SJCRH30 (cell line): ENCODE measurements around the gene LMNB1. TPM values are rescaled to one million over a fixed set of nuclear protein-coding genes. Genes with fewer than 3 reads are reported as not detected.
A peak's percentile ranks its signal among the peaks of the same experiment; 100 is the strongest.
"Not testable (repeated sequence)": the region's sequence is repeated elsewhere in the genome, so short reads cannot be mapped to it uniquely, and the experiment has no call there.

Source experiments
- DNase-seq, 2 experiments: peaks; one replicate each; pipeline ENCODE4 v3.0.0-alpha.2; 2015 to 2020
- H3K27ac ChIP-seq: fragments of 250-450 bp; sonication (Bioruptor Pico); 2 replicates; pipeline ENCODE4 v1.5.1; 2020; ENCODE audit warnings: mild to moderate bottlenecking, moderate library complexity
- H3K27me3 ChIP-seq: fragments of 250-450 bp; sonication (Bioruptor Pico); 2 replicates; pipeline ENCODE4 v1.5.1; 2020; ENCODE audit warnings: mild to moderate bottlenecking, moderate library complexity
- H3K36me3 ChIP-seq: fragments of 250-450 bp; sonication (Bioruptor Pico); 2 replicates; pipeline ENCODE4 v1.5.1; 2020; ENCODE audit warnings: mild to moderate bottlenecking, moderate library complexity
- H3K4me1 ChIP-seq: fragments of 250-450 bp; sonication (Bioruptor Pico); 2 replicates; pipeline ENCODE4 v1.5.1; 2020; ENCODE audit warnings: mild to moderate bottlenecking, moderate library complexity
- H3K4me3 ChIP-seq: fragments of 250-450 bp; sonication (Bioruptor Pico); 2 replicates; pipeline ENCODE4 v1.5.1; 2020; ENCODE audit warnings: mild to moderate bottlenecking, moderate library complexity
- H3K9me3 ChIP-seq: fragments of 250-450 bp; sonication (Bioruptor Pico); replicated peaks from 2 replicates; pipeline ENCODE4 v1.5.1; 2020; ENCODE audit warnings: mild to moderate bottlenecking, moderate library complexity
- total RNA-seq: library from RNA; depleted of rRNA; stranded (reverse); fragments of >200 nt; shearing (Covaris generic); gene quantifications from 2 replicates; pipeline ENCODE4 v1.2.3, GENCODE V29; 2014; rRNA removed

The LMNB1 gene
- total RNA-seq: 255 and 259 TPM in 2 replicates

GRCh38 chr5:126776499-126777256, at the start of gene LMNB1:
TSS of gene LMNB1 (plus strand) at chr5:126777136. CDS start at chr5:126777509, 373 bp downstream.
- Histone ChIP-seq H3K36me3 (peaks cover 13% of the 10 kb centered on the region), H3K4me3 (peak within 1 kb of the TSS; percentile 97), H3K27ac (peak within 1 kb of the TSS; percentile 95), H3K9me3 (no peaks in the 10 kb centered on the region), H3K4me1 (no peaks in the 10 kb centered on the region), H3K27me3 (no peaks in the 10 kb centered on the region)
- DNase-seq: peak; percentile 98

GRCh38 chr5:126732716-126733115, 44.2 kb upstream of the LMNB1 start:
- Histone ChIP-seq H3K27me3 (no peaks in the 10 kb centered on the region), H3K4me3 (no peak overlapping the region), H3K9me3 (no peaks in the 10 kb centered on the region), H3K4me1 (peaks cover 13% of the 10 kb centered on the region), H3K36me3 (no peaks in the 10 kb centered on the region), H3K27ac (peak overlapping the region; percentile 34; the same call in 1 of the 2 replicates)
- peak; percentile 51 to 64 for DNase-seq

GRCh38 chr5:126734573-126734972, 42.4 kb upstream of the LMNB1 start:
- not testable (repeated sequence) for DNase-seq, H3K36me3 ChIP-seq, H3K4me3 ChIP-seq, H3K27me3 ChIP-seq, H3K27ac ChIP-seq, H3K9me3 ChIP-seq
- H3K4me1 ChIP-seq: peaks cover 13% of the 10 kb centered on the region

- Histone ChIP-seq H3K27me3 (no peaks in the 10 kb centered on the region), H3K4me3 (no peak overlapping the region), H3K9me3 (no peaks in the 10 kb centered on the region), H3K4me1 (peaks cover 13% of the 10 kb centered on the region), H3K36me3 (no peaks in the 10 kb centered on the region), H3K27ac (no peak overlapping the region)
- no peak for DNase-seq
These were observed 40.8 kb upstream of the LMNB1 start for GRCh38 chr5:126736141-126736540.

- DNase-seq: no peak
- Histone ChIP-seq H3K9me3 (no peaks in the 10 kb centered on the region), H3K36me3 (no peaks in the 10 kb centered on the region), H3K4me1 (peaks cover 10% of the 10 kb centered on the region; the same call in 1 of the 2 replicates), H3K4me3 (no peak overlapping the region), H3K27me3 (no peaks in the 10 kb centered on the region), H3K27ac (no peak overlapping the region)
These were observed 35.6 kb upstream of the LMNB1 start for GRCh38 chr5:126741361-126741760.

- no peaks in the 10 kb centered on the region for H3K9me3 ChIP-seq
- no peaks in the 10 kb centered on the region for H3K27me3 ChIP-seq
- H3K4me3 ChIP-seq: no peak overlapping the region
- H3K36me3 ChIP-seq: no peaks in the 10 kb centered on the region
- DNase-seq: no peak
- H3K27ac ChIP-seq: no peak overlapping the region
- H3K4me1 ChIP-seq: peaks cover 10% of the 10 kb centered on the region; the same call in 1 of the 2 replicates
These were observed 34.5 kb upstream of the LMNB1 start for GRCh38 chr5:126742425-126742824.

- no peak overlapping the region for H3K4me3 ChIP-seq
- no peaks in the 10 kb centered on the region for H3K36me3 ChIP-seq
- peaks cover 10% of the 10 kb centered on the region; the same call in 1 of the 2 replicates for H3K4me1 ChIP-seq
- no peak overlapping the region for H3K27ac ChIP-seq
- H3K27me3 ChIP-seq: no peaks in the 10 kb centered on the region
- H3K9me3 ChIP-seq: no peaks in the 10 kb centered on the region
- no peak for DNase-seq
These were observed 32.1 kb upstream of the LMNB1 start for GRCh38 chr5:126744836-126745235.

- no peaks in the 10 kb centered on the region for H3K27me3 ChIP-seq
- H3K27ac ChIP-seq: no peak overlapping the region
- no peaks in the 10 kb centered on the region for H3K9me3 ChIP-seq
- no peaks in the 10 kb centered on the region for H3K36me3 ChIP-seq
- H3K4me3 ChIP-seq: no peak overlapping the region
- DNase-seq: peak; percentile 12 to 34
- peaks cover 10% of the 10 kb centered on the region; the same call in 1 of the 2 replicates for H3K4me1 ChIP-seq
These were observed 31.5 kb upstream of the LMNB1 start for GRCh38 chr5:126745259-126745992.

GRCh38 chr5:126746290-126746689, 30.6 kb upstream of the LMNB1 start:
- H3K27ac ChIP-seq: no peak overlapping the region
- H3K4me1 ChIP-seq: peaks cover 10% of the 10 kb centered on the region; the same call in 1 of the 2 replicates
- H3K36me3 ChIP-seq: no peaks in the 10 kb centered on the region
- no peak overlapping the region for H3K4me3 ChIP-seq
- H3K27me3 ChIP-seq: no peaks in the 10 kb centered on the region
- DNase-seq: no peak
- H3K9me3 ChIP-seq: no peaks in the 10 kb centered on the region

- H3K36me3 ChIP-seq: no peaks in the 10 kb centered on the region
- H3K4me1 ChIP-seq: no peaks in the 10 kb centered on the region
- DNase-seq: no peak
- no peaks in the 10 kb centered on the region for H3K27me3 ChIP-seq
- no peak overlapping the region for H3K4me3 ChIP-seq
- no peak overlapping the region for H3K27ac ChIP-seq
- no peaks in the 10 kb centered on the region for H3K9me3 ChIP-seq
These were observed 24.7 kb upstream of the LMNB1 start for GRCh38 chr5:126752081-126752785.

GRCh38 chr5:126753227-126753626, 23.7 kb upstream of the LMNB1 start:
- Histone ChIP-seq H3K27me3 (no peaks in the 10 kb centered on the region), H3K9me3 (no peaks in the 10 kb centered on the region), H3K36me3 (no peaks in the 10 kb centered on the region), H3K4me1 (no peaks in the 10 kb centered on the region), H3K27ac (no peak overlapping the region), H3K4me3 (no peak overlapping the region)
- no peak for DNase-seq

GRCh38 chr5:126754609-126755008, 22.3 kb upstream of the LMNB1 start:
- DNase-seq: no peak
- Histone ChIP-seq H3K27me3 (no peaks in the 10 kb centered on the region), H3K4me1 (no peaks in the 10 kb centered on the region), H3K4me3 (no peak overlapping the region), H3K27ac (no peak overlapping the region), H3K36me3 (no peaks in the 10 kb centered on the region), H3K9me3 (no peaks in the 10 kb centered on the region)

GRCh38 chr5:126755593-126755992, 21.3 kb upstream of the LMNB1 start:
- no peak overlapping the region for H3K27ac ChIP-seq
- no peak overlapping the region for H3K4me3 ChIP-seq
- H3K4me1 ChIP-seq: no peaks in the 10 kb centered on the region
- no peaks in the 10 kb centered on the region for H3K27me3 ChIP-seq
- no peak for DNase-seq
- H3K9me3 ChIP-seq: no peaks in the 10 kb centered on the region
- H3K36me3 ChIP-seq: no peaks in the 10 kb centered on the region

GRCh38 chr5:126757713-126758357, 19.1 kb upstream of the LMNB1 start:
- H3K4me1 ChIP-seq: no peaks in the 10 kb centered on the region
- H3K27me3 ChIP-seq: no peaks in the 10 kb centered on the region
- no peaks in the 10 kb centered on the region for H3K36me3 ChIP-seq
- H3K27ac ChIP-seq: no peak overlapping the region
- no peak for DNase-seq
- H3K9me3 ChIP-seq: no peaks in the 10 kb centered on the region
- no peak overlapping the region for H3K4me3 ChIP-seq
